EH (cell line): Measurements from ENCODE around the gene RHO.

ENCODE experiments used
- DNase-seq: peaks from one replicate; pipeline ENCODE4 v3.0.0-alpha.2; 2015; ENCODE audit warnings: low read depth

RHO gene

GRCh38 chr3:129577925-129578786 is 49.7 kb downstream of the RHO start:
- DNase-seq, result no peak

- DNase-seq, result no peak
These were observed 51.6 kb downstream of the RHO start for GRCh38 chr3:129579991-129580390.

DNA sequence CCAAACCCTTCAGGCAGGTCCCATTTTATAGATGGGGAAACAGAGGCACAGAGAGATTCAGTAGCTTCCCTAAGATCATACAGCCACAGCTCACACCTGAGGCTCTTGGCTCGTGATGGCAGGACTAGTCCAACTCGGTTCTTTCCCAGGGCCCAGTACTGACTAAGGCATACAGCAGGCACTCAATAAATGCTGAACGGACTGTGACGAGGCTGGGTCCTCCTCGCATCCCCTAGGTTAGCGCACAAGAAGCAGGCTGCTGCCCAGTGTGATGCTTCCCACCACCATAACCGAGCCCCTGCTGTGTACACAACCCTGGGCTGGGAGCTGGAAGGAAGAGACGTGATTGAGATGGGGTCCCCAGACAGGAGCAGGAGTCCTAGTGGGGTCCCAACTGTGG is 53.2 kb downstream of the RHO start:
- no peak for DNase-seq

- DNase-seq, result no peak
These were observed 54.4 kb downstream of the RHO start for GRCh38 chr3:129582799-129583198.

- DNase-seq, result no peak
These were observed 54.9 kb downstream of the RHO start for GRCh38 chr3:129583289-129583688.

DNA sequence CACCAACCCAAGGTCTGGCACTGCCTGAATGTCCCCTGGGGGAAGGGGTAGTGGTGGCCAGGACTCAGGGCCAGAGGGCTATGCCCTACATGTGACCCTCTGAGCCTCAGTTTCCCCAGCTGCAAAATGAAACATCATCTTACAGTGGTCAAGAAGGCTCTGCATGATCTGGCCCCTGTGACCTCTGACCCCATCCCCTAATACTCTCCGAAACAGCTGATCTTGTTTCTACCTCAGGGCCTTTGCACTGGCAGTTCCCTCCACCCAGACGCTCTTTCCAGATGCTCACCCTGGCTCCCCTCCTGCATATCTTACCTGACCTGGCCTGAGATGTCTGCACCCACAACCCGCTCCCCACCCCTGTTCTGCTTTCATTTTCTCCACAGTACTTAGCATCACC is 56.2 kb downstream of the RHO start:
- DNase-seq, result no peak
